BLaER1 treated with 17β-estradiol and CSF1 and Interleukin-3, amounts not matched to agents 10 nM and 100 nM (cell line): ENCODE measurements around the gene TCF4.

Experiments
- H3K27ac ChIP-seq, 11 experiments: shearing (Covaris generic); formaldehyde crosslinking; 2 replicates each; pipeline ENCODE4 v1.8.1; 2022
- H3K27me3 ChIP-seq, 11 experiments: shearing (Covaris generic); formaldehyde crosslinking; 2 replicates each; pipeline ENCODE4 v1.8.1; 2022
- H3K36me3 ChIP-seq, 11 experiments: shearing (Covaris generic); formaldehyde crosslinking; 2 replicates each; pipeline ENCODE4 v1.8.1; 2022
- H3K4me1 ChIP-seq, 10 experiments: shearing (Covaris generic); formaldehyde crosslinking; 2 replicates each; pipeline ENCODE4 v1.8.1; 2022
- H3K4me2 ChIP-seq, 11 experiments: shearing (Covaris generic); formaldehyde crosslinking; 2 replicates each; pipeline ENCODE4 v1.8.1; 2022
- H3K4me3 ChIP-seq, 10 experiments: shearing (Covaris generic); formaldehyde crosslinking; 2 replicates each; pipeline ENCODE4 v1.8.1; 2022
- H3K9ac ChIP-seq, 11 experiments: shearing (Covaris generic); formaldehyde crosslinking; 2 replicates each; pipeline ENCODE4 v1.8.1; 2022
- H3K9me3 ChIP-seq, 11 experiments: shearing (Covaris generic); formaldehyde crosslinking; replicated peaks in 1 of 11; 2 replicates each; pipeline ENCODE4 v1.8.1; 2022
- H4K20me1 ChIP-seq, 11 experiments: shearing (Covaris generic); formaldehyde crosslinking; 2 replicates each; pipeline ENCODE4 v1.8.1; 2022
- Cebpa-rat ChIP-seq, 11 experiments: shearing (Covaris generic); IDR thresholded peaks; 2 replicates each; pipeline ENCODE4 v1.8.1; 2022

Gene TCF4

GRCh38 chr18:55361492-55362250, 226.3 kb downstream of the TCF4 start:
- peaks cover 0 to 14% (median 0%) of the 10 kb centered on the region in 10 experiments; a peak in 4 of 20 replicates for H3K4me1 ChIP-seq
- H3K9me3 ChIP-seq = peaks cover 0 to 28% (median 20%) of the 10 kb centered on the region in 11 experiments; a peak in 15 of 22 replicates
- peaks cover 29 to 84% (median 69%) of the 10 kb centered on the region in 11 experiments; a peak in 19 of 22 replicates for H3K36me3 ChIP-seq
- peaks cover 0 to 86% (median 51%) of the 10 kb centered on the region in 11 experiments; a peak in 12 of 22 replicates for H4K20me1 ChIP-seq
- no peak for TF ChIP-seq Cebpa-rat (IDR thresholded peaks at IDR 0.05)
- H3K4me2 ChIP-seq = no peak overlapping the region
- no peaks in the 10 kb centered on the region for H3K27me3 ChIP-seq
- H3K9ac ChIP-seq = no peak overlapping the region
- H3K4me3 ChIP-seq = no peak overlapping the region
- H3K27ac ChIP-seq = no peak overlapping the region

DNA sequence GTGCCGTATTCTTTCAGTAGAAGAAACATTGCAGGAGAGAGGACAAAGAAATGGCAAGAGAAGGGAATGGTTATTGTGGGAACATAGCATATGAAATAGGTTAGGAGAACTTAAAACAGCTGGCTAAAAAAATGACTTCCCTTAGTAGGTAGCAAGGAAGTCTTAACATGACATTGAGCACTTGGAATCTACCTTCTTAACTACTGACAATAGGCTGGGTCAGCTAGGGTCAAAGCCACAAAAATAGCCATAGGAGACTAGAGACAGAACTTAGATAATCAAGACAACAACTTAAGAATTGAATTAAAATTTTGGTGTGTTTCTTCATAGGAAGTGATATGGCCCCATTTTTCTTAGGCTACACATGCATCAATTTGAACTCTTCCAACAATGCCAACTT, 227.9 kb downstream of the TCF4 start:
- Histone ChIP-seq H3K4me1 (peaks cover 0 to 28% (median 7%) of the 10 kb centered on the region in 10 experiments; a peak in 9 of 20 replicates), H3K4me2 (no peak overlapping the region), H3K27ac (no peak overlapping the region), H3K4me3 (no peak overlapping the region), H3K9me3 (peaks cover 0 to 28% (median 20%) of the 10 kb centered on the region in 11 experiments; a peak in 15 of 22 replicates), H3K9ac (no peak overlapping the region), H3K27me3 (no peaks in the 10 kb centered on the region), H3K36me3 (peaks cover 29 to 87% (median 68%) of the 10 kb centered on the region in 11 experiments; a peak in 19 of 22 replicates), H4K20me1 (peaks cover 0 to 89% (median 50%) of the 10 kb centered on the region in 11 experiments; a peak in 13 of 22 replicates)
- no peak for TF ChIP-seq Cebpa-rat (IDR thresholded peaks at IDR 0.05)

DNA sequence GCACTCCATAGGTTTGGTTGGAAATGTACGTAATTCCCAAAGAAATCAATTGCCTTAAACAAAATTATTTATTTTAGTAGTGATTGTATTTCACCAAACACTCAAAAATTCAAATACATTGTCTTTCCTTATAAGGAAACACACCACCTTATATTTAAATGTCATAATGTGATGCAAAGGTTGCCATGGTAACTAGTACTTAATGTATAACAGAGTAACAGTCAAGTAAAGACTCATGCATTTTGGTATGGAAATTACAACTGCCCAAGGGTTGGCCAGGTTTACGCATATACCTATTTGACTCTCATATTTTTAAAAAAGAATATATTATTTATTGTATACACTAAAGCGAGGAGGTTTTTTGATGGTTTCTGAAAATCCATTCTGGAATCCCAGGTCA, 231.2 kb downstream of the TCF4 start:
- H3K27ac ChIP-seq = no peak overlapping the region
- no peak overlapping the region for H3K9ac ChIP-seq
- no peak overlapping the region for H3K4me3 ChIP-seq
- peaks cover 22 to 76% (median 53%) of the 10 kb centered on the region in 11 experiments; a peak in 18 of 22 replicates for H3K36me3 ChIP-seq
- peaks cover 0 to 16% (median 9%) of the 10 kb centered on the region in 11 experiments; a peak in 13 of 22 replicates for H3K9me3 ChIP-seq
- no peak overlapping the region for H3K4me2 ChIP-seq
- H4K20me1 ChIP-seq = peaks cover 0 to 97% (median 68%) of the 10 kb centered on the region in 11 experiments; a peak in 14 of 22 replicates
- no peak for TF ChIP-seq Cebpa-rat (IDR thresholded peaks at IDR 0.05)
- no peaks in the 10 kb centered on the region for H3K27me3 ChIP-seq
- H3K4me1 ChIP-seq = peaks cover 0 to 37% (median 7%) of the 10 kb centered on the region in 10 experiments; a peak in 10 of 20 replicates

DNA sequence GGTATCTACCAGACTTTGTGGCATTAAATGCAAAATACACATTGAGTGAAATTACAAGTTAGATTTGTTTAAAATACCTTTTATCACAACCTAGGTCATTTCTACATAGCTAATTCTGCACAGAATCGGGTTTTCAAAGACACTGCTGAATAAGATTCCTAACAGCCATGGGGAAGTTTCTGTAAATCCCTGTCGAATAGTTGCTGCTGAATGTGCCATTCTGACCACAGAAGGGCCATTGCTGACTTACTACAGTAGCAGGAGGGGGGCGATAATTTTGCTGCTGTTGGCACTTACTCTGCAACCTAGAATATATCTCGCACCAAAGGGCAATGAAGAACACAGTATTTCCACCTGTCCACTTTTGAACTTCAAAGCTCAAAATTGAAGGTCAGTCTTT, 232.8 kb downstream of the TCF4 start:
- H3K9me3 ChIP-seq = 0 out of 22 replicates have a peak, but pooled peaks cover 0 to 5% (median 0%) of the 10 kb centered on the region in 11 experiments
- H3K27me3 ChIP-seq = no peaks in the 10 kb centered on the region
- H3K4me3 ChIP-seq = no peak overlapping the region
- H3K9ac ChIP-seq = no peak overlapping the region
- H3K36me3 ChIP-seq = peaks cover 17 to 71% (median 49%) of the 10 kb centered on the region in 11 experiments; a peak in 19 of 22 replicates
- TF ChIP-seq Cebpa-rat (IDR thresholded peaks at IDR 0.05) = no peak
- peak overlapping the region in 3 of 11 experiments; percentile 21 to 78 (median 65); a peak in 6 of 22 replicates for H3K4me2 ChIP-seq
- H3K4me1 ChIP-seq = peaks cover 0 to 38% (median under 1%) of the 10 kb centered on the region in 10 experiments; a peak in 9 of 20 replicates
- H4K20me1 ChIP-seq = peaks cover 0 to 95% (median 63%) of the 10 kb centered on the region in 11 experiments; a peak in 14 of 22 replicates
- no peak overlapping the region for H3K27ac ChIP-seq

GRCh38 chr18:55354795-55355194, 233.2 kb downstream of the TCF4 start:
- H3K4me3 ChIP-seq = no peak overlapping the region
- peak overlapping the region in 2 of 11 experiments; percentile 65 to 78; a peak in 3 of 22 replicates for H3K4me2 ChIP-seq
- TF ChIP-seq Cebpa-rat (IDR thresholded peaks at IDR 0.05) = no peak
- no peak overlapping the region for H3K9ac ChIP-seq
- no peak overlapping the region for H3K27ac ChIP-seq
- peaks cover 0 to 38% (median 0%) of the 10 kb centered on the region in 10 experiments; a peak in 8 of 20 replicates for H3K4me1 ChIP-seq
- no peaks in the 10 kb centered on the region for H3K27me3 ChIP-seq
- peaks cover 0 to 95% (median 60%) of the 10 kb centered on the region in 11 experiments; a peak in 14 of 22 replicates for H4K20me1 ChIP-seq
- peaks cover 21 to 71% (median 49%) of the 10 kb centered on the region in 11 experiments; a peak in 20 of 22 replicates for H3K36me3 ChIP-seq
- H3K9me3 ChIP-seq = 0 out of 22 replicates have a peak, but pooled peaks cover 0 to 5% (median 0%) of the 10 kb centered on the region in 11 experiments

DNA sequence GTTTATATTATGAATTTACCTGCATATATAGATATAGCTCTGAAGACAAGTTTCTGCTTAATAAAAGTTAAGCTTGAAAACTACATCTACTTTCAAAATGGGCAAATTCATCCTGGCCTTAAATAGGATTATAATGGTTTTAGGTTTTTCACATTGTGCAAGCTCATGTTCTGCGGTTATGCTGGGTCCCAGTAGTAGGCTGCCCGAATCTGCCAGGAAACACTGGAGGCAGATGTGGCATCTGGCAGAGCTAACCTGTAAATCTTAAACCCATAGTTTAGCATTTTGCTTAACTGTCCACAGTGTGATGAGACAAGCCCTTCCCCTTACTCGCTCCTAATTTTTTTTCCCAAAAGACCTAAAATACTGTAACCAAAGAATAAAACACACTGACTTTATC, 234.2 kb downstream of the TCF4 start:
- Histone ChIP-seq H3K9me3 (0 out of 22 replicates have a peak, but pooled peaks cover 0 to 5% (median 0%) of the 10 kb centered on the region in 11 experiments), H3K4me1 (peaks cover 0 to 38% (median 0%) of the 10 kb centered on the region in 10 experiments; a peak in 8 of 20 replicates), H3K9ac (no peak overlapping the region), H3K27ac (no peak overlapping the region), H3K4me3 (no peak overlapping the region), H3K27me3 (no peaks in the 10 kb centered on the region), H4K20me1 (peaks cover 0 to 89% (median 53%) of the 10 kb centered on the region in 11 experiments; a peak in 13 of 22 replicates), H3K36me3 (peaks cover 19 to 69% (median 42%) of the 10 kb centered on the region in 11 experiments; a peak in 20 of 22 replicates), H3K4me2 (no peak overlapping the region)
- TF ChIP-seq Cebpa-rat (IDR thresholded peaks at IDR 0.05) = no peak

GRCh38 chr18:55353391-55353790, 234.6 kb downstream of the TCF4 start:
- Histone ChIP-seq H3K4me1 (peaks cover 0 to 38% (median 0%) of the 10 kb centered on the region in 10 experiments; a peak in 8 of 20 replicates), H3K4me2 (no peak overlapping the region), H3K4me3 (no peak overlapping the region), H3K9ac (no peak overlapping the region), H4K20me1 (peaks cover 0 to 88% (median 50%) of the 10 kb centered on the region in 11 experiments; a peak in 13 of 22 replicates), H3K9me3 (0 out of 22 replicates have a peak, but pooled peaks cover 0 to 4% (median 0%) of the 10 kb centered on the region in 11 experiments), H3K36me3 (peaks cover 16 to 69% (median 42%) of the 10 kb centered on the region in 11 experiments; a peak in 20 of 22 replicates), H3K27ac (no peak overlapping the region), H3K27me3 (no peaks in the 10 kb centered on the region)
- TF ChIP-seq Cebpa-rat (IDR thresholded peaks at IDR 0.05) = no peak

DNA sequence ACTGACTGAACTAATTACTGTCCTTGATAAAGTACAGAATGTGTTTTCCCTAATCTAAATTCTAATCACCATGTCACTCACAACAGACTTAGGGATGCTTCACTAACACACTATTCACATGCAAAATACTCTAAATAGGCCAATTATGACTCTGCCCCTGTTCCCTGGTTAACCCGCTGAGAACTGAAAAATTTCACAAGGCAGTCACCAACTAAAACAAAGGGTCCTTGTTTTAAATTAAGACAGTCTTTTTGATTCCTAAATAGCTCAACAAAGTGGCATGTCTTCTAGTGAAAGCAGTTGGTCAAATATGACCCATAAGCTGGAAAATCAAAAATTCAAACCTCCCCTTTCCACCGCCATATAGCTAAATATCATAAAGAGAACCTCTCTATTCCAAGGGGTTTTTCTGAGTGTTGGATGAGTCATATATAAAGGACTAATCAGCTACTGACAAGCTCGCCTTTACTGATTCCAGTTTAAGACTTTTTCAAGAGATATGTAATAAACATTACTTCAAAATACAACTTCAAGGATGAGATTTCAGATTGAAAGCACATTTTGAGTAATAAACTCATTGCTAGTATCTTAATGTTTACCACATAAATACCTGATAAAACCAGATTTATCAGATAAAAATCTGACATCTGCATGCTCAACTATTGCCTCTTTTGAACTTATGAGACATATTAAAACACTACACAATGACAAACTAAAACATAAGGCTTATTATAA, 235.8 kb downstream of the TCF4 start:
- Histone ChIP-seq H3K27ac (no peak overlapping the region), H3K4me1 (peaks cover 0 to 38% (median 0%) of the 10 kb centered on the region in 10 experiments; a peak in 8 of 20 replicates), H3K36me3 (peaks cover 13 to 77% (median 40%) of the 10 kb centered on the region in 11 experiments; a peak in 20 of 22 replicates), H3K4me2 (no peak overlapping the region), H4K20me1 (peaks cover 0 to 84% (median 54%) of the 10 kb centered on the region in 11 experiments; a peak in 14 of 22 replicates), H3K4me3 (no peak overlapping the region), H3K9me3 (no peaks in the 10 kb centered on the region), H3K27me3 (no peaks in the 10 kb centered on the region), H3K9ac (no peak overlapping the region)
- no peak for TF ChIP-seq Cebpa-rat (IDR thresholded peaks at IDR 0.05)
